Upper lobe of left lung (tissue), 6 donors: ENCODE measurements around the gene CASTOR2. TPM values are rescaled to one million over a fixed set of nuclear protein-coding genes. Genes with fewer than 3 reads are reported as not detected.

Experiments used
- ATAC-seq, 2 donors: fragments of 200-7000 bp; cut with Tn5 transposase; one replicate each; pipeline ENCODE4 v1.9.1; 2022; ENCODE audit warnings: mild to moderate bottlenecking in 2 of 2, moderate library complexity in 2 of 2; ENCODE audit not compliant: low FRiP score in 2 of 2
- DNase-seq, 2 donors: peaks; one replicate each; pipeline ENCODE4 v3.0.0-alpha.2; 2019 to 2020
- H3K27ac ChIP-seq, 4 donors: fragments of 200-600 bp; sonication (generic); one replicate each; pipeline ENCODE4 v1.5.1; 2016 to 2019
- H3K27me3 ChIP-seq, 4 donors: fragments of 200-600 bp; sonication (generic); one replicate each; pipeline ENCODE4 v1.5.1; 2017 to 2019
- H3K36me3 ChIP-seq, 4 donors: fragments of 200-600 bp; sonication (generic); one replicate each; pipeline ENCODE4 v1.5.1; 2016 to 2019
- H3K4me1 ChIP-seq, 4 donors: fragments of 200-600 bp; sonication (generic); one replicate each; pipeline ENCODE4 v1.5.1; 2018 to 2019
- H3K4me3 ChIP-seq, 4 donors: fragments of 200-600 bp; sonication (generic); one replicate each; pipeline ENCODE4 v1.5.1; 2017 to 2019; ENCODE audit warnings: mild to moderate bottlenecking in 2 of 4, moderate library complexity in 1 of 4
- H3K9me3 ChIP-seq, 4 donors: fragments of 200-600 bp; sonication (generic); one replicate each; pipeline ENCODE4 v1.5.1; 2018 to 2019
- EP300 ChIP-seq, 4 donors: sonication (generic); formaldehyde crosslinking; IDR thresholded peaks; one replicate each; pipeline ENCODE4 v1.5.1; 2017; ENCODE audit warnings: antibody characterized with exemption in 4 of 4, control low read depth in 2 of 4
- POLR2A ChIP-seq, 4 donors: fragments of 450-650 bp; IDR thresholded peaks; one replicate each; pipeline ENCODE4 v1.5.1; 2016 to 2017; ENCODE audit warnings: antibody characterized with exemption in 4 of 4, mild to moderate bottlenecking in 2 of 4
- POLR2AphosphoS5 ChIP-seq, 2 donors: sonication (generic); formaldehyde crosslinking; IDR thresholded peaks; one replicate each; pipeline ENCODE4 v1.5.1; 2017; ENCODE audit warnings: antibody characterized with exemption in 2 of 2
- WGBS, 2 donors: methylation state at CpG; one replicate each; pipeline ENCODE4 v1.1.5; 2017 to 2018; 5-methylcytosine and 5-hydroxymethylcytosine counted together
- total RNA-seq, 6 donors: library from RNA; depleted of rRNA in 4 of 6; stranded (reverse); fragments of >200 nt in 4 of 6; gene quantifications; one replicate each; pipeline versions ENCODE4 v1.1.0 to v1.2.1, GENCODE V29; 2016 to 2021
- TF ChIP-seq, protein P1 (sequence below), 6 experiments: fragments of 450-650 bp in 4 of 6; fragments of 200-600 bp in 2 of 6; sonication (generic) in 2 of 6; IDR thresholded peaks; one replicate each; pipeline ENCODE4 v1.5.1; 2016 to 2019; ENCODE audit warnings: antibody characterized with exemption in 6 of 6
- donor health status: DM: no; HTN: no; CAD: no; lungs with moderate emphysema.
- donor health status: DM: no; HTN: yes; CAD: no; lungs with severe emphysema.

The CASTOR2 gene
- total RNA-seq, 6 donors from 2014 or later, result 1.0 to 19.8 (median 11.3) TPM

DNA sequence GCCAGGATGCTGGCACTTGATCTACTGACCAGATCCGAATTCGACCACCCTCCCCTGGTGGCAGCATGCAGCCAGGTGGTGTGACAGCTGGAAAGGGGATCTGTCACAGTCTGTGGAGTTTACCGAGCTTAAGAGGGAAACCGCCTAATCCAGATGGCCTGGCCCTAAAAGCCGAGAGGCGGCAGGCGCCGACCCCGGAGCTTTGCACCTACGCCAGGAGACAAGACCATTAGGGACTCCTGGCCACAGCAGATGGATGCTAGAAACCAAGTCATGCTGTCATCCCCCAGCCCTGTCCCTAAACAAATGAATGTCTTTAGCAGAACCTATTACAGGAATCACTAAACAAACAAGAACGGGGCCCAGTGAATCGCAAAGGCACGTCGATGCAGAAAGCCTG is 81.4 kb downstream of the CASTOR2 start:
- Histone ChIP-seq H3K9me3 (no peaks in the 10 kb centered on the region), H3K4me3 (no peak overlapping the region), H3K36me3 (peaks cover 0 to 82% (median 47%) of the 10 kb centered on the region in 4 donors), H3K4me1 (no peaks in the 10 kb centered on the region), H3K27ac (no peak overlapping the region), H3K27me3 (no peaks in the 10 kb centered on the region)
- DNase-seq (peak in 1 of 2 donors; percentile 69), ATAC-seq (no peak)
- TF ChIP-seq, protein P1, sequence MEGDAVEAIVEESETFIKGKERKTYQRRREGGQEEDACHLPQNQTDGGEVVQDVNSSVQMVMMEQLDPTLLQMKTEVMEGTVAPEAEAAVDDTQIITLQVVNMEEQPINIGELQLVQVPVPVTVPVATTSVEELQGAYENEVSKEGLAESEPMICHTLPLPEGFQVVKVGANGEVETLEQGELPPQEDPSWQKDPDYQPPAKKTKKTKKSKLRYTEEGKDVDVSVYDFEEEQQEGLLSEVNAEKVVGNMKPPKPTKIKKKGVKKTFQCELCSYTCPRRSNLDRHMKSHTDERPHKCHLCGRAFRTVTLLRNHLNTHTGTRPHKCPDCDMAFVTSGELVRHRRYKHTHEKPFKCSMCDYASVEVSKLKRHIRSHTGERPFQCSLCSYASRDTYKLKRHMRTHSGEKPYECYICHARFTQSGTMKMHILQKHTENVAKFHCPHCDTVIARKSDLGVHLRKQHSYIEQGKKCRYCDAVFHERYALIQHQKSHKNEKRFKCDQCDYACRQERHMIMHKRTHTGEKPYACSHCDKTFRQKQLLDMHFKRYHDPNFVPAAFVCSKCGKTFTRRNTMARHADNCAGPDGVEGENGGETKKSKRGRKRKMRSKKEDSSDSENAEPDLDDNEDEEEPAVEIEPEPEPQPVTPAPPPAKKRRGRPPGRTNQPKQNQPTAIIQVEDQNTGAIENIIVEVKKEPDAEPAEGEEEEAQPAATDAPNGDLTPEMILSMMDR (IDR thresholded peaks at IDR 0.05), result no peak
- no peak for TF ChIP-seq POLR2A (IDR thresholded peaks at IDR 0.05)
- TF ChIP-seq POLR2AphosphoS5 (IDR thresholded peaks at IDR 0.05), result no peak
- no peak for TF ChIP-seq EP300 (IDR thresholded peaks at IDR 0.05)
- 85 to 91% methylated on average over 13 to 14 of the region's 14 CpGs for WGBS, 2 donors

DNA sequence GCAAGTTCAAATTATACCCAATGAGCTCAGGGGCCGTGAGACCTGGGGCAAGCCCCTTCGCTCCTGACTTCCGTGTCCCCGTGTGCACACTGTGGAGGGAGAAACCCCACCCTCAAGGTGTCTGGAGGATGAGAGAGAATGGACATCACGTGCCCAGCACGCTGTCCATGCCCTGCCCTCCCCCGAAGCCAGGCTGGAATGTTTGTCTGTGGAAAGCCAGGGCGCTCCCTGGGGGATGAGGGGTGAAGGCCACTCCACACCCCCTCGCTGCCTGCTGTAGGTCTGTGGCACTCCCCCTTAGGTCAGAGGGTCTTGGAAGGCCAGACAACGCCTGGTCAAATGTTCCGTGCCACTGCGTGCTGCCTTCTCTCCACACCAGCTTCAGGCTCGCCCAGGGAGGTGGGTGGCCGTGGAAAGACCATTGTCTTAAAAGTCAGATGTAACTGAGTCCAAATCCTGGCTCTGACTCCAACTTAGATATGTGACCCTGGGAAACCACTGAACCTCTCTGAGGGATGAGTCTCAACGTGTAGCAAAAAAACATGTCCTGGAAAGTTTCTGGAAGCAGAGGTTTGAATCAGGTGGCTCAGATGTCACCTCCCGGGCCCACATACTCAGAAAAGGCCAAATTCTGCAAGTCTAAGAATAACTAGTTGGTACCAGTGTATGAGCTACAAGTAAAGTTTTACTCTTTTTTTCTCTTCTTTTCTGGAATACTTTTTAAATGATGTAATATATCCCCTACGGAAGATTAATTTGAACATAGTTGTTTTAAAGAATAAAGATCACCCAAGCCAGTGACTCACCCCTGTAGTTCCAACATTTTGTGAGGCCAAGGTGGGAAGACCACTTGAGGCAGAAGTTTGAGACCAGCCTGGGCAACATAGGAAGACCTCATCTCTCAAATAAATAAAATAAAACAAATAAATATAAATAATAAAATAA is 84.2 kb downstream of the CASTOR2 start:
- no peaks in the 10 kb centered on the region for H3K9me3 ChIP-seq
- WGBS, 2 donors, result 93% methylated on average over 15 to 17 of the region's 17 CpGs
- H3K27ac ChIP-seq, result no peak overlapping the region
- no peak overlapping the region for H3K4me3 ChIP-seq
- ATAC-seq (peak in 1 of 2 donors; percentile 39), DNase-seq (no peak)
- peaks cover 0 to 81% (median 51%) of the 10 kb centered on the region in 4 donors for H3K36me3 ChIP-seq
- H3K27me3 ChIP-seq, result no peaks in the 10 kb centered on the region
- TF ChIP-seq POLR2A (IDR thresholded peaks at IDR 0.05) (no peak), POLR2AphosphoS5 (IDR thresholded peaks at IDR 0.05) (no peak), EP300 (IDR thresholded peaks at IDR 0.05) (no peak)
- H3K4me1 ChIP-seq, result no peaks in the 10 kb centered on the region

DNA sequence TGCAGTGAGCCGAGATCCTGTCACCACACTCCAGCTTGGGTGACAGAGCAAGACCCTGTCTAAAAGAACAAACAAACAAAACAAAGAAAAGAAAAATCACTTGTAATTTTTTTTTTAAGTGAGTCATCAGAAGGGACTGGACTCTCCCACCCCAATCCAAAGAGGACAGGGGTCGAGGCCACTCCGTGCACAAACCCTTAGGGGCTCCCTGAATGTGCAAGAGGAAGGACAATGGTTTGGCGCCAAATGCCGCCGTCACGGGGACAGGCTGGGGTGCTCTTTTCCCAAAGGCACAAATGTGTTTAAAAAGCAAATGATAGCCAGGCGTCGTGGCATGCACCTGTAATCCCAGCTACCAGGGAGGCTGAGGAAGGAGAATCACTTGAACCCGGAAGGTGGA is 85.3 kb downstream of the CASTOR2 start:
- no peaks in the 10 kb centered on the region for H3K27me3 ChIP-seq
- ATAC-seq, result no peak
- no peak overlapping the region for H3K4me3 ChIP-seq
- WGBS, 2 donors, result 96 to 98% methylated on average over 10 of the region's 10 CpGs
- no peaks in the 10 kb centered on the region for H3K9me3 ChIP-seq
- H3K4me1 ChIP-seq, result peaks cover 0 to under 1% (median 0%) of the 10 kb centered on the region in 4 donors
- TF ChIP-seq POLR2A (IDR thresholded peaks at IDR 0.05), result no peak
- TF ChIP-seq EP300 (IDR thresholded peaks at IDR 0.05), result no peak
- TF ChIP-seq POLR2AphosphoS5 (IDR thresholded peaks at IDR 0.05), result no peak
- TF ChIP-seq, protein P1 (IDR thresholded peaks at IDR 0.05), result no peak
- H3K36me3 ChIP-seq, result peaks cover 0 to 84% (median 53%) of the 10 kb centered on the region in 4 donors
- H3K27ac ChIP-seq, result no peak overlapping the region
- DNase-seq, result no peak

DNA sequence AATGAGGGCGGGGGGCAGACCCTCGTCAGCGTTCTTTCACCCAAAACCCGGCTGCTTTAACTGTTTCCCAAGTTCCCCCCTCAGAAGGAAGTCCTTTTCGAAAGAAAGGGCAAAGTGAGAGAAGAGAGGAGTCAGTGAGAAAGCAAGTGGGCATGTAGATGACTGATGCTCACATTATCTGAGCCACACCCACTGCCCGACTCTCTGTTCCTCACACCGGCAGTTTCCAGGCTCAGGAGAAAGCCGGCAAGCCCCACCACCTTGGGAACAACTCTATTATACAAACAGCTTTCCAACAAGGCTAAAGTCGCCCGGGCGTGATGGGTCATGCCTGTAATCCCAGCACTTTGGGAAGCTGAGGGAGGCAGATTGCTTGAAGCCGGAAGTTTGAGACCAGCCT is 86.0 kb downstream of the CASTOR2 start:
- Histone ChIP-seq H3K36me3 (peaks cover 0 to 86% (median 54%) of the 10 kb centered on the region in 4 donors), H3K4me1 (peaks cover 0 to 7% (median 2%) of the 10 kb centered on the region in 4 donors), H3K27ac (no peak overlapping the region), H3K4me3 (no peak overlapping the region), H3K27me3 (no peaks in the 10 kb centered on the region), H3K9me3 (no peaks in the 10 kb centered on the region)
- DNase-seq (no peak), ATAC-seq (no peak)
- 87 to 90% methylated on average over 12 of the region's 12 CpGs for WGBS, 2 donors
- TF ChIP-seq, protein P1 (IDR thresholded peaks at IDR 0.05), result no peak
- no peak for TF ChIP-seq EP300 (IDR thresholded peaks at IDR 0.05)
- no peak for TF ChIP-seq POLR2A (IDR thresholded peaks at IDR 0.05)
- TF ChIP-seq POLR2AphosphoS5 (IDR thresholded peaks at IDR 0.05), result no peak

DNA sequence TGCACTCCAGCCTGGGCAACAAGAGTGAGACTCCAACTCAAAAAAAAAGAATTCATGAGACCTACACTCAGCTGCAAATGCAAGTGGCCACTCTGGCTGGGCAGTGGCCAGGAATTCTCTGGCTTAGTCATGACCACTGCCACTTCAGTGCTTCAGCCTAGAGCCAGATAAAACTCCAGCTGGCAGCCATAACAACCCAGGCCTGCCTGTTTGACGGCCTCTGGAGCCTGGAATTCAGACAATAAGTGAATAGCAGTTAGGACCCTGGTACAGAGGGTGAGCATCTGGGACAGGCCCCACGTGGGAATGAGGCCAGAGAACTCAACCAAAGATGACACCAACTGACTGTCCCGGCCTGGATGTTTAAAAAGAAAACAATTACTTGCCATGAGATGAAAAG is 90.2 kb downstream of the CASTOR2 start:
- peak in 1 of 2 donors; percentile 76 for DNase-seq
- TF ChIP-seq, protein P1 (IDR thresholded peaks at IDR 0.05), result no peak
- TF ChIP-seq POLR2AphosphoS5 (IDR thresholded peaks at IDR 0.05) (no peak), EP300 (IDR thresholded peaks at IDR 0.05) (no peak), POLR2A (IDR thresholded peaks at IDR 0.05) (no peak)
- Histone ChIP-seq H3K9me3 (no peaks in the 10 kb centered on the region), H3K27ac (peak overlapping the region in 3 of 4 donors; percentile 35 to 52 (median 45)), H3K4me1 (peaks cover 0 to 10% (median 6%) of the 10 kb centered on the region in 4 donors), H3K36me3 (peaks cover 13 to 97% (median 71%) of the 10 kb centered on the region in 4 donors), H3K27me3 (no peaks in the 10 kb centered on the region), H3K4me3 (no peak overlapping the region)
- ATAC-seq, result peak; percentile 47 to 60
- WGBS, 2 donors, result 49 to 54% methylated on average over 3 of the region's 3 CpGs
